Kidney (tissue), 14 donors: ENCODE measurements around the gene AHCY. TPM values are rescaled to one million over a fixed set of nuclear protein-coding genes. Genes with fewer than 3 reads are reported as not detected.

Experiments
- DNase-seq, 5 donors: peaks; one replicate each; pipeline ENCODE4 v3.0.0-alpha.2; 2013 to 2020
- FAIRE-seq: peaks from 2 replicates; lab custom pipeline; 2012; peaks lifted over from hg19 to GRCh38; lab: Jason Lieb, UNC
- H3K27ac ChIP-seq, 2 donors: one replicate each; pipeline ENCODE4 v1.7.0; 2013; ENCODE audit warnings: low read depth in 2 of 2, low read length in 2 of 2, inconsistent platforms in 1 of 2
- H3K27me3 ChIP-seq: one replicate; pipeline ENCODE4 v1.7.1; 2013; ENCODE audit warnings: low read length, inconsistent platforms; ENCODE audit not compliant: control insufficient read depth, insufficient read depth
- H3K36me3 ChIP-seq, 3 donors: one replicate each; pipeline versions ENCODE4 v1.7.0 to v1.7.1; 2013; ENCODE audit warnings: low read length in 3 of 3, control low read depth in 1 of 3, inconsistent platforms in 1 of 3; ENCODE audit not compliant: insufficient read depth in 3 of 3, control insufficient read depth in 2 of 3
- H3K4me1 ChIP-seq, 3 donors: one replicate each; pipeline versions ENCODE4 v1.7.0 to v1.7.1; 2013; ENCODE audit warnings: low read length in 3 of 3, inconsistent platforms in 1 of 3, low read depth in 1 of 3; ENCODE audit not compliant: control insufficient read depth in 2 of 3, insufficient read depth in 2 of 3
- H3K4me3 ChIP-seq, 3 donors: one replicate each; pipeline versions ENCODE4 v1.7.0 to v1.8.1; 2013; ENCODE audit warnings: low read length in 3 of 3, control low read depth in 1 of 3, inconsistent platforms in 1 of 3
- H3K9ac ChIP-seq, 3 donors: one replicate each; pipeline versions ENCODE4 v1.7.0 to v1.7.1; 2013; ENCODE audit warnings: low read length in 3 of 3, control low read depth in 1 of 3, inconsistent platforms in 1 of 3
- H3K9me3 ChIP-seq, 3 donors: one replicate each; pipeline versions ENCODE4 v1.7.0 to v1.7.1; 2013; ENCODE audit warnings: low read length in 3 of 3, control low read depth in 1 of 3, inconsistent platforms in 1 of 3; ENCODE audit not compliant: control insufficient read depth in 2 of 3, insufficient read depth in 1 of 3
- CTCF ChIP-seq: IDR thresholded peaks from 3 replicates; pipeline ENCODE4 v1.5.1; 2012; ENCODE audit warnings: mild to moderate bottlenecking, moderate library complexity, borderline replicate concordance; ENCODE audit not compliant: insufficient read depth; ENCODE audit errors: extremely low read depth
- intact Hi-C: fragments of 100-400 bp; cut with DNase I; formaldehyde crosslinking; loops from one replicate; pipeline ENCODE4 v1.11.1; 2022
- polyA plus RNA-seq: library from polyadenylated mRNA; stranded (reverse); fragments of 350-450 nt; fragmentation: Illumina TruSeq; extraction: RNeasy Lipid Tissue Mini Kit (QIAGEN cat#74804); gene quantifications from one replicate; pipeline ENCODE4 v1.2.3, GENCODE V29; 2014; ENCODE audit warnings: low read depth, low replicate concordance; ENCODE audit not compliant: insufficient read depth
- total RNA-seq: library from RNA; stranded (reverse); fragmentation: NEBNext Ultra II Directional; extraction: Animal tissue kit (Norgen Biotek cat#: 25700); gene quantifications from one replicate; pipeline ENCODE4 v1.2.1, GENCODE V29; 2021
- donor health status: control.
- donor health status: control.
- donor health status: control.
- donor health status: control.
- donor health status: control.
- donor health status: DM: yes; HTN: yes; CAD: no.
- donor health status: Normal renal cell carcinoma (clear cell type).

Gene AHCY
- total and polyA plus RNA-seq, 2 donors from 2014 or later = 70.3 to 144 TPM

GRCh38 chr20:34320861-34321260 lies 17.7 kb upstream of the AHCY start:
- Histone ChIP-seq H3K9ac (no peak overlapping the region), H3K36me3 (no peaks in the 10 kb centered on the region), H3K4me1 (peaks cover 0 to 3% (median 0%) of the 10 kb centered on the region in 3 donors), H3K9me3 (no peaks in the 10 kb centered on the region), H3K27ac (no peak overlapping the region), H3K4me3 (no peak overlapping the region), H3K27me3 (no peaks in the 10 kb centered on the region)
- intact Hi-C loops = no loop called here
- DNase-seq (no peak), FAIRE-seq (no peak)
- no peak for TF ChIP-seq CTCF

- intact Hi-C loops = no loop called here
- Histone ChIP-seq H3K9me3 (no peaks in the 10 kb centered on the region), H3K9ac (no peak overlapping the region), H3K36me3 (no peaks in the 10 kb centered on the region), H3K4me3 (no peak overlapping the region), H3K27me3 (no peaks in the 10 kb centered on the region), H3K27ac (no peak overlapping the region), H3K4me1 (no peaks in the 10 kb centered on the region)
- TF ChIP-seq CTCF = no peak
- FAIRE-seq (no peak), DNase-seq (no peak)
Measured at GRCh38 chr20:34318609-34319443, 15.7 kb upstream of the AHCY start.

GRCh38 chr20:34316196-34316814 lies 13.2 kb upstream of the AHCY start:
- intact Hi-C loops = no loop called here
- Histone ChIP-seq H3K36me3 (no peaks in the 10 kb centered on the region), H3K27me3 (no peaks in the 10 kb centered on the region), H3K4me3 (no peak overlapping the region), H3K9me3 (no peaks in the 10 kb centered on the region), H3K27ac (no peak overlapping the region), H3K4me1 (peaks cover 0 to 8% (median 5%) of the 10 kb centered on the region in 3 donors), H3K9ac (no peak overlapping the region)
- TF ChIP-seq CTCF = no peak
- DNase-seq = no peak
- no peak for FAIRE-seq
